Measurements from ENCODE around the gene CDADC1. TPM values are rescaled to one million over a fixed set of nuclear protein-coding genes. Genes with fewer than 3 reads are reported as not detected.
A peak's percentile ranks its signal among the peaks of the same experiment; 100 is the strongest.

Gene CDADC1
- total and polyA plus RNA-seq, 11 donors = 2.8 to 10.8 (median 10.2) TPM

GRCh38 chr13:49319551-49319950 is 71.8 kb downstream of the CDADC1 start:
- DNase-seq = no peak
- TF ChIP-seq POLR2A (IDR thresholded peaks at IDR 0.05) (no peak), CTCF (IDR thresholded peaks at IDR 0.05) (no peak)
- ATAC-seq = no peak
- Histone ChIP-seq H3K27me3 (no peaks in the 10 kb centered on the region), H3K4me3 (no peak overlapping the region), H3K4me1 (peaks cover 0 to 22% (median 5%) of the 10 kb centered on the region in 12 donors), H3K9me3 (no peaks in the 10 kb centered on the region), H3K36me3 (peaks cover 0 to 20% (median 0%) of the 10 kb centered on the region in 9 donors), H3K27ac (peak overlapping the region in 1 of 12 donors; percentile 19)
- intact Hi-C loops (cut with DNase I) = loop anchor here in 1 of 10 donors (10.0 kb wide), 1 partner anchor 105 kb away; no protein-coding TSS in a partner anchor

GRCh38 chr13:49319951-49320350 is 72.2 kb downstream of the CDADC1 start:
- DNase-seq (no peak), ATAC-seq (no peak)
- TF ChIP-seq CTCF (IDR thresholded peaks at IDR 0.05) (no peak), POLR2A (IDR thresholded peaks at IDR 0.05) (no peak)
- Histone ChIP-seq H3K27me3 (no peaks in the 10 kb centered on the region), H3K9me3 (no peaks in the 10 kb centered on the region), H3K4me3 (no peak overlapping the region), H3K27ac (no peak overlapping the region), H3K36me3 (peaks cover 0 to 20% (median 0%) of the 10 kb centered on the region in 9 donors), H3K4me1 (peaks cover 0 to 22% (median 5%) of the 10 kb centered on the region in 12 donors)
- WGBS, 4 donors = 83 to 94% (median 86%) methylated on average over 2 of the region's 2 CpGs
- intact Hi-C loops (cut with DNase I) = loop anchor here in 1 of 10 donors (10.0 kb wide), 1 partner anchor 105 kb away; no protein-coding TSS in a partner anchor

- Histone ChIP-seq H3K4me3 (no peak overlapping the region), H3K4me1 (peaks cover 0 to 22% (median 5%) of the 10 kb centered on the region in 12 donors), H3K27ac (no peak overlapping the region), H3K36me3 (peaks cover 0 to 23% (median 0%) of the 10 kb centered on the region in 9 donors), H3K9me3 (no peaks in the 10 kb centered on the region), H3K27me3 (no peaks in the 10 kb centered on the region)
- DNase-seq (no peak), ATAC-seq (no peak)
- intact Hi-C loops (cut with DNase I) = no loop called here
- no peak for TF ChIP-seq CTCF (IDR thresholded peaks at IDR 0.05)
- WGBS, 4 donors = 85 to 94% (median 89%) methylated on average over 2 of the region's 2 CpGs
Observed at GRCh38 chr13:49320975-49321374, 73.2 kb downstream of the CDADC1 start.

GRCh38 chr13:49322702-49323101 is 75.0 kb downstream of the CDADC1 start:
- TF ChIP-seq POLR2A (IDR thresholded peaks at IDR 0.05) (no peak), CTCF (IDR thresholded peaks at IDR 0.05) (no peak)
- no peaks in the 10 kb centered on the region for H3K27me3 ChIP-seq
- H3K9me3 ChIP-seq = no peaks in the 10 kb centered on the region
- 57 to 65% (median 61%) methylated on average over 2 of the region's 2 CpGs for WGBS, 4 donors
- no peak overlapping the region for H3K4me3 ChIP-seq
- ATAC-seq (peak in 2 of 4 donors; percentile 52 to 61), DNase-seq (no peak)
- peaks cover 0 to 31% (median 0%) of the 10 kb centered on the region in 9 donors for H3K36me3 ChIP-seq
- H3K27ac ChIP-seq = peak overlapping the region in 1 of 12 donors; percentile 36
- peaks cover 0 to 22% (median 5%) of the 10 kb centered on the region in 12 donors for H3K4me1 ChIP-seq
- intact Hi-C loops (cut with DNase I) = no loop called here
